PC-9 (cell line): Measurements from ENCODE around the gene KIAA1217. TPM values are rescaled to one million over a fixed set of nuclear protein-coding genes. Genes with fewer than 3 reads are reported as not detected.
"Not testable (repeated sequence)": the region's sequence is repeated elsewhere in the genome, so short reads cannot be mapped to it uniquely, and the experiment has no call there.

Source experiments
- BruUV-seq: library from RNA; stranded (reverse); fragments of 400-500 nt; replicated peaks from 2 replicates; lab custom pipeline; 2021; lab: Mats Ljungman, UMichigan
- CTCF ChIA-PET: fragments of 300-600 bp; sonication (Branson Sonifier 250); formaldehyde crosslinking; loops from one replicate; lab custom pipeline; 2022; ENCODE audit warnings: antibody characterized with exemption; lab: Charles Lee
- POLR2A ChIA-PET: fragments of 300-600 bp; sonication (Branson Sonifier 250); formaldehyde crosslinking; loops from one replicate; lab custom pipeline; 2022; ENCODE audit warnings: antibody characterized with exemption; ENCODE audit not compliant: unreplicated experiment; lab: Charles Lee
- DNase-seq, 2 experiments: peaks; one replicate each; pipeline versions ENCODE4 v3.0.0 to v3.0.0-alpha.2; 2015 to 2022; ENCODE audit warnings: mixed read lengths in 1 of 2
- H2AFZ ChIP-seq: fragments of 200-600 bp; sonication (generic); 2 replicates; pipeline ENCODE4 v1.8.1; 2017; ENCODE audit warnings: antibody characterized with exemption
- H3F3A ChIP-seq: fragments of 200-600 bp; sonication (generic); 2 replicates; pipeline ENCODE4 v1.8.1; 2017; ENCODE audit warnings: antibody characterized with exemption, mild to moderate bottlenecking, low read depth; ENCODE audit not compliant: insufficient read depth
- H3K27ac ChIP-seq: fragments of 200-600 bp; sonication (generic); 2 replicates; pipeline ENCODE4 v1.6.1; 2016; ENCODE audit warnings: mixed run types
- H3K27me3 ChIP-seq: fragments of 200-600 bp; sonication (generic); 2 replicates; pipeline ENCODE4 v1.6.1; 2016; ENCODE audit warnings: low read depth, mixed run types; ENCODE audit not compliant: insufficient read depth
- H3K36me3 ChIP-seq: fragments of 200-600 bp; sonication (generic); 2 replicates; pipeline ENCODE4 v1.6.1; 2016; ENCODE audit warnings: low read depth, mixed run types
- H3K4me1 ChIP-seq: fragments of 200-600 bp; sonication (generic); replicated peaks from 2 replicates; pipeline ENCODE4 v1.6.1; 2016; ENCODE audit warnings: mixed run types; ENCODE audit not compliant: insufficient read depth
- H3K4me2 ChIP-seq: fragments of 200-600 bp; sonication (generic); 2 replicates; pipeline ENCODE4 v1.6.1; 2017; ENCODE audit warnings: mixed run types
- H3K4me3 ChIP-seq: fragments of 200-600 bp; sonication (generic); 2 replicates; pipeline ENCODE4 v1.6.1; 2016; ENCODE audit warnings: mixed run types
- H3K79me2 ChIP-seq: fragments of 200-600 bp; sonication (generic); 2 replicates; pipeline ENCODE4 v1.6.1; 2017; ENCODE audit warnings: low read depth, mixed run types
- H3K9me2 ChIP-seq: fragments of 200-600 bp; sonication (generic); 2 replicates; pipeline ENCODE4 v1.8.1; 2017; ENCODE audit warnings: mild to moderate bottlenecking; ENCODE audit not compliant: insufficient read depth
- H3K9me3 ChIP-seq: fragments of 200-600 bp; sonication (generic); 2 replicates; pipeline ENCODE4 v1.8.1; 2016; ENCODE audit warnings: low read depth; ENCODE audit not compliant: insufficient read depth
- H4K20me1 ChIP-seq: fragments of 200-600 bp; sonication (generic); 2 replicates; pipeline ENCODE4 v1.8.1; 2017; ENCODE audit not compliant: insufficient read depth
- CTCF ChIP-seq: fragments of 200-600 bp; sonication (generic); conservative IDR thresholded peaks from 2 replicates; pipeline ENCODE4 v1.6.1; 2017; ENCODE audit warnings: mixed run types, antibody characterized with exemption, mild to moderate bottlenecking, moderate library complexity
- EZH2 ChIP-seq: fragments of 200-600 bp; sonication (generic); IDR thresholded peaks from 2 replicates; pipeline ENCODE4 v1.8.0; 2017; ENCODE audit warnings: antibody characterized with exemption, low read depth
- intact Hi-C: fragments of 100-400 bp; cut with micrococcal nuclease; formaldehyde crosslinking; loops from one replicate; pipeline ENCODE4 v1.10.0; 2022; ENCODE audit not compliant: unreplicated experiment
- total RNA-seq: library from RNA; stranded (reverse); gene quantifications from 2 replicates; pipeline ENCODE4 v1.2.3, GENCODE V29; 2021

KIAA1217 gene
- total RNA-seq, 1 experiment from 2014 or later: 41.1 TPM

GRCh38 chr10:24481241-24481640, 272.3 kb downstream of the KIAA1217 start:
- Histone ChIP-seq H3K27me3 (no peaks in the 10 kb centered on the region), H3K36me3 (no peaks in the 10 kb centered on the region), H3K4me1 (peaks cover 20% of the 10 kb centered on the region), H3K9me2 (no peaks in the 10 kb centered on the region), H3F3A (peaks cover 11% of the 10 kb centered on the region; the same call in 1 of the 2 replicates), H3K9me3 (no peaks in the 10 kb centered on the region), H2AFZ (no peak overlapping the region), H3K79me2 (0 out of 2 replicates have a peak, but pooled peaks cover 17% of the 10 kb centered on the region), H3K4me2 (no peak overlapping the region), H3K27ac (no peak overlapping the region), H3K4me3 (no peak overlapping the region), H4K20me1 (no peaks in the 10 kb centered on the region)
- ChIA-PET CTCF (interaction anchor here (0.6 kb wide), 1 partner anchor 34 kb away, joined by 3 read pairs; no protein-coding TSS in a partner anchor), POLR2A (no interaction called here)
- intact Hi-C loops: no loop called here
- no peak for TF ChIP-seq CTCF
- no peak for TF ChIP-seq EZH2
- no TSS peak for BruUV-seq
- no peak for DNase-seq

- H3K9me2 ChIP-seq, H3K27me3 ChIP-seq, H2AFZ ChIP-seq, H3K9me3 ChIP-seq, H3K4me3 ChIP-seq, H4K20me1 ChIP-seq, BruUV-seq, H3K4me2 ChIP-seq, H3K36me3 ChIP-seq, H3K27ac ChIP-seq, POLR2A ChIA-PET, CTCF ChIA-PET, DNase-seq: not testable (repeated sequence)
- Histone ChIP-seq H3K4me1 (peaks cover 22% of the 10 kb centered on the region), H3F3A (peaks cover 11% of the 10 kb centered on the region; the same call in 1 of the 2 replicates), H3K79me2 (0 out of 2 replicates have a peak, but pooled peaks cover 19% of the 10 kb centered on the region)
- intact Hi-C loops: loop anchor here (1.0 to 2.0 kb wide), 2 partner anchors 16 to 50 kb away; no protein-coding TSS in a partner anchor
Observed at GRCh38 chr10:24482713-24483112, 273.8 kb downstream of the KIAA1217 start.

- H3K9me2 ChIP-seq: no peaks in the 10 kb centered on the region
- H3K9me3 ChIP-seq: no peaks in the 10 kb centered on the region
- peaks cover 24% of the 10 kb centered on the region; the same call in 1 of the 2 replicates for H3K79me2 ChIP-seq
- no peak overlapping the region for H3K4me3 ChIP-seq
- H2AFZ ChIP-seq: no peak overlapping the region
- H3K4me1 ChIP-seq: peaks cover 31% of the 10 kb centered on the region
- intact Hi-C loops: loop anchor here (1.0 to 2.0 kb wide), 2 partner anchors 17 to 51 kb away; no protein-coding TSS in a partner anchor
- POLR2A ChIA-PET: interaction anchor here (1.0 kb wide), 1 partner anchor 51 kb away, joined by 6 read pairs; no protein-coding TSS in a partner anchor
- no peaks in the 10 kb centered on the region; the same call in 1 of the 2 replicates for H4K20me1 ChIP-seq
- peaks cover 18% of the 10 kb centered on the region; the same call in 1 of the 2 replicates for H3F3A ChIP-seq
- no TSS peak for BruUV-seq
- no peak for TF ChIP-seq CTCF
- TF ChIP-seq EZH2: no peak
- peak overlapping the region; percentile 58 for H3K27ac ChIP-seq
- CTCF ChIA-PET: interaction anchor here (0.5 kb wide), 1 partner anchor 1924 kb away, joined by 11 read pairs; no protein-coding TSS in a partner anchor
- H3K27me3 ChIP-seq: no peaks in the 10 kb centered on the region
- no peaks in the 10 kb centered on the region for H3K36me3 ChIP-seq
- peak; percentile 85 to 94 for DNase-seq
- H3K4me2 ChIP-seq: peak overlapping the region; percentile 58
Observed at GRCh38 chr10:24483701-24484100, 274.8 kb downstream of the KIAA1217 start.
